OCI-LY1 (cell line): Measurements from ENCODE around the gene CYB5A.

Source experiments
- EZH2 ChIP-seq: fragments of 200-600 bp; sonication (generic), shearing (Covaris generic); IDR thresholded peaks from 2 replicates; pipeline ENCODE4 v1.8.0; 2017; ENCODE audit warnings: borderline replicate concordance, mixed run types, mild to moderate bottlenecking, antibody characterized with exemption, low read length, moderate library complexity, mixed read lengths
- TF ChIP-seq, protein P1 (sequence below): fragments of 200-600 bp; sonication (generic), shearing (Covaris generic); IDR thresholded peaks from 2 replicates; pipeline ENCODE4 v1.5.1; 2017; ENCODE audit warnings: mild to moderate bottlenecking, antibody characterized with exemption, low read length, moderate library complexity, mixed read lengths

DNA sequence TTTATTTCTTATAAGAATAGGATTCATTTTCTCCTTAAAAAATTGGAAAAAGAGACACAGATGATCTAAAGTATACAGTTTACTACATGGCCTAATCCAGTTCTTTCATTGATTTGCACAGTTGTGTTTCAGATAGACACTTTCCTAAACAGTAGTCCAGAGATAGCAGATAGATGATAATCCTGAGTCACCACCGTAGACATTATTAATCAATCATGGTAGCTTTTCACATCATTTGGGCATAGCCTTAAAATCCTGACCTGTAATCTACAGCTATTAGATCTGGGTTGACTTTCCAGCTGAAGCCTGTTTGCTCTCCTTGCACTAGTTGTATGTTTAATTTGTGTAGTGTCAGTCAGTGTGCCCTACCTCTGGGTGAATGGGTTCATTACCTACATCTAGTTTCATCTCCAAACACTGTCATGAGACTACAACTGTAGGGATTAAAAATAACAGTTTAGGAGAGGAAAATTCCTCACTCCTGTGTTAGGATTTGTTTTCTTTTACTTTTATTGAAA lies 38.0 kb upstream of the CYB5A start:
- TF ChIP-seq, protein P1, sequence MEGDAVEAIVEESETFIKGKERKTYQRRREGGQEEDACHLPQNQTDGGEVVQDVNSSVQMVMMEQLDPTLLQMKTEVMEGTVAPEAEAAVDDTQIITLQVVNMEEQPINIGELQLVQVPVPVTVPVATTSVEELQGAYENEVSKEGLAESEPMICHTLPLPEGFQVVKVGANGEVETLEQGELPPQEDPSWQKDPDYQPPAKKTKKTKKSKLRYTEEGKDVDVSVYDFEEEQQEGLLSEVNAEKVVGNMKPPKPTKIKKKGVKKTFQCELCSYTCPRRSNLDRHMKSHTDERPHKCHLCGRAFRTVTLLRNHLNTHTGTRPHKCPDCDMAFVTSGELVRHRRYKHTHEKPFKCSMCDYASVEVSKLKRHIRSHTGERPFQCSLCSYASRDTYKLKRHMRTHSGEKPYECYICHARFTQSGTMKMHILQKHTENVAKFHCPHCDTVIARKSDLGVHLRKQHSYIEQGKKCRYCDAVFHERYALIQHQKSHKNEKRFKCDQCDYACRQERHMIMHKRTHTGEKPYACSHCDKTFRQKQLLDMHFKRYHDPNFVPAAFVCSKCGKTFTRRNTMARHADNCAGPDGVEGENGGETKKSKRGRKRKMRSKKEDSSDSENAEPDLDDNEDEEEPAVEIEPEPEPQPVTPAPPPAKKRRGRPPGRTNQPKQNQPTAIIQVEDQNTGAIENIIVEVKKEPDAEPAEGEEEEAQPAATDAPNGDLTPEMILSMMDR, result no peak
- no peak for TF ChIP-seq EZH2
